Measurements from ENCODE around the gene CLK3.
"Not testable (repeated sequence)": the region's sequence is repeated elsewhere in the genome, so short reads cannot be mapped to it uniquely, and the experiment has no call there.

CLK3 gene

DNA sequence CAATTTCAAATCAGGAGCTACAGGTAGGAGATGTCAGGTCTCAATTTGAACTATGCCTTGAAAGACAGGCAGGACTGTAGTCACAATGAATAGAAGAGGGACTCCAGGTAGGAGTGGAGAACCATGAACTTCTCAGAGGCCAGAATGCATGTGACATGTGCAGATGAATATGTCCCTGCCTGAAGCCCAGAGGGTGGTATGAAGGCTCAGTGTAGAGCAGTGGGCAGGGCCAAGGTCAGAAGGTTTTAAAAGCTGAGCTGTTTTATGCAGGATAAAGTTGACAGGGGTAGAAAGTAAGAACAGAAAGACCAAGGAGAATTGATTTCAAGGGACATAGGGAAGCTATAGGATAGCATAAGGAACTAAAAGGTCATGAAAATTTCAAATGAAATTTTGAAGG lies 30.8 kb downstream of the CLK3 start:
- no peak for DNase-seq

DNA sequence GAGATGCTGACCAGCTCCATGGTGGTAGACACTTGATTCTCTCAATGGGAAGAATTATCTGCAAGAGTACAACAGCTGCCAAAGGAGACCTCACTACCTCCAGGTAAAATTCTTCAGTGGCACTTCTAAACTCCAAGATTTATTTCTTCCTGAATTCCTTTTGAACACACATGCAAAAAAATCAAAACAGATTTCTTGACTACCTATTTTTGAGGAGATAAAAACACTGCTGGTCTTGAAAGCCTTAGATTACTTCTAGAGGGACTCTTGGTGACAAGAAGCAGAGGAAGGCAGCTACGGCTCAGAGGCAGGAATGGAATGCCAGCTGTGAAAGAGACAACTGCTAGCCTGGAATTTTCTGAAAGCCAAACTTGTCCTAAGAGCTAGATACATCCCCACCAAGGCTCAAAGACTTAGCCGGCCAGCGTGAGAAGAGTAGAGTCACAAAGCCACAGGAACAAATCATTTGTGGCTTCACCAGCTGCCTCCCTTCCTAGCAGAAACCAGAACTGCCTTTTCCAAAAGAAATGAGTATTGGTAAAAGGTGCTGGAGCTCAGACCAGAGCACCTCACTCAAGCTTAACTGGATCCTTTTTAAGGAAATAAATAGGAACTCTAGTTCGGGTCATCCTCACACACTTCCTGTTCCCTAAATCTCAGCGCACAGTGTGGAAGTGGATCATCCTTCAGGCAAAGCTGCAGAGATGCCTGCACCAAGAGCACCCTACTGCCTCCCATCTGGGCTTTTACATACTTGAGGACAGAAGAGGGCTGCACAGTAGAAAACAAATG lies 32.6 kb downstream of the CLK3 start:
- no peak for DNase-seq

DNA sequence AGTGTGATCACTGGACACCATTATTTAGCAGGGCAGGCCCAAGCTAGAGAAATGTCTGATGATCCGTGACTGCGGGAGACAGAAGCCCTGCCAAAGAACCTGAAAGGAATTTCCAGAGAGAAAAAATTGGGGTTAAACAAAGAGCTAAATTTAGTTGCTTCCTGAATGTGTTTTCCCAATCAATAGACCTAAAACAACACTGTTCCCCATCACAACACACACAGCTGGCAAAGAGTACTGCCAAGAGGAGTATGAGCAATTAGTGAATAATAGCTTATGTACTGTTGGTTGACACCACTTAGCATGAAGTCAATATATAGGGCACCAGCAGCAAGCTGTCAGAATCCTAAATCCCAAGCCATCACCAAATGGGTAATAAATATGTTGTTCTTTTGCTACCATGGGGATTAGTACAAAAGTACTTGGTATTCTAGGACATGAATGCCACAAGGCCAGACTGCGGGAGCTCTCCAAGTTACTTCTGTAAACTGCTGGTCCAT lies 35.7 kb downstream of the CLK3 start:
- no peak for DNase-seq

DNA sequence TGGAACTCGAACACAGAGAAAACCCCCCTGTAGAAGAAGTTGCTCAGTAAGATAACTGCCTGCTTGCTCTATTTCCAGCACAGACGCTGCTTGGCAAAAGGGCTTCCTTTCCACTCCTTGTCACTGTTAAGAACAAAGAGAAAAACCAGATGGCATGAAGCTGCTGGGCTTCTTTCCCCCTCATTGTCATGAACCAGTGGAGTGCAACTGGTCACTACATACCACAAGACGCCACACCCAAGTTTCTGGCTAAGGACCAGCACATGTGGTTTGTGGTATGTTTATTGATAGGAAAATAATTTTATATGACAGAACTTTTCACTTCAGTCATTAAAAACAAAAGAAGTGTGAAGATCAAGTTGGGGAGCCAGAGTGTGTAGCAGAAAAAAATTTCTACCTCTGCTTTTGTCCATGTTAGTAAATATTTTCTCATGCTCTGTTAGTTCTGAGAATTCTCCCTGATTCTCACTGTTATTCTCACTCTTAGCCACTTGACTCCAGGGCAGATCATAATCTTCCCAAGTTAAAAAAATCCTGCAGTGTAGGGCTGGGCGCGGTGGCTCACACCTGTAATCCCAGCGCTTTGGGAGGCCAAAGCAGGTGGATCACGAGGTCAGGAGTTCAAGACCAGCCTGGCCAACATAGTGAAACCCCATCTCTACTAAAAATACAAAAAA lies 37.9 kb downstream of the CLK3 start:
- no peak for DNase-seq

DNA sequence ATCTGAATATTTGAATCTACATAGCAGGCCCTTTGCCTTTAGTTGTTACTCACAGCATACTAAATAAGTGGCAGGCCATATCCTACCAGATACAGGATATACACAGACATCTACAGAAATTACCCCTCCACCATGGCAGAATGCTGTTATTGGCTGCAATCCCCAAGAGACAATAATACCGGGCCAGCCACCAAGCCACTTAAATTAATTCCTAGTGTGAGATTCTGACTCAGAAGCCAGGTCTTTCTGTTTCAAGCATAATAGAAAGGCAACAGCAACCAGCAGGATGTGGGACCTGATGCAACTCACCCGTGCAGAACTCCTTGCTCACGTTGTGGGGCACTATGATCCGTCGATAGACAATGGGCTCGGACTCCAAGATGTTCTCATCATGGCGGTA lies 39.8 kb downstream of the CLK3 start:
- DNase-seq, result no peak

DNA sequence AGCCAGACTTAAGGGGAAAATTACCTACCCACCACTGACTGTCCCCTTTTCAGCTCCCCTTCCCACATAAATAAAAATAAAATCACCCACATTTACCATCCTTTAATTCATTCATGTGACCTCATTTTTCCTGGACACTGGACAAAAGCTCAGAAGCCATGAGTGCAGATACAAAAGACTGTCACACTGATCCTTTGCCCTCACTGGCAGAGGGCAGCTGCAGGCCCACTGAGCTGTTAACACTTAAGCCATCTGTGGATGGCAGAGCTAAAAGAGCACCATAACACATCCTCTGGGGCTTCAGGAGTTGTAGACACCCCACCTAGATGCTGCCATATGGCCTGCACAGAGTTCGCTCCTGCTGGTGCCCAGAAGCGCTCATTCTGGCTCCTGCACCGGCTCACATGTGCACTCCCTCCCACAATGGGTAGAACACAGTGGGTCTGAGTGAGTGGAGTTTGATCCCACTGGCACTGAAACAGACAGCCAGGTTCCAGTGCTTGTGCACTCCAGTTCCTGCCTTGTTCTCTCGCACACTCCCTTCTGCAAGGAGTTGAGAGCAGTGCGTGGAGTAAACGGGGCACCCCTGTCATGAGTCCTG lies 41.4 kb downstream of the CLK3 start:
- DNase-seq, result no peak

DNA sequence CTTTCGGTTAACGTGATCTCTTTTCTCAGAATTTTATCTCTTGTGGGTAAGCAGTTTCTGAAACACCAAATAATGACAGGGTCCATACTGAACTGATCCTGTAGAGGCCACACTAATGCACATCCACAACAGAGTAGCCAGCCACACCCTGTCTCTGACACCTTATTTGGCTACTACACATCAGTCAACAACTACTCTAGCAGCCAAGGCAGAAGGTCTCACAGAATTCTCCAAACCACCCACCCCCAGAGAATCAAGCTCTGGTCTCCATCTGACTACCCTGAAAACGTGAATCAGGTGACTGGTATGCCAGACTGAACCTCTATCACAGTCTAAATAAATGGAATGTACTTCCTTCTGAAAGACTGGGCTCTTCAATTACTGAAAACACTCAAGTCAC lies 42.2 kb downstream of the CLK3 start:
- no peak for DNase-seq

DNA sequence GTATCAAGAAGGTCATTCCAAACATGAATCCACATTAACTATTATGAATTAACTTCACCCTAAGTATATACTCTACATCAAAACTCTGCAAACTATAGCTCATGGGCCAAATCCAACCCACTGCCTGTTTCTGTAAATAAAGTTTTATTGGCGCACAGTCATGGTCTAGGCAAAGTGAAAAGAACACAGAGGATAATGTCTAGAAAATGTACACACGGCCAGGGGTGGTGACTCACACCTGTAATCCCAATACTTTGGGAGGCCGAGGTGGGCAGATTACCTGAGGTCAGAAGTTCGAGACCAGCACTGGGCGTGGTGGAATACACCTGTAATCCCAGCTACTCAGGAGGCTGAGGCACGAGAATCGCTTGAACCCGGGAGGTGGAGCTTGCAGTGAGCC lies 45.6 kb downstream of the CLK3 start:
- DNase-seq, result not testable (repeated sequence)

DNA sequence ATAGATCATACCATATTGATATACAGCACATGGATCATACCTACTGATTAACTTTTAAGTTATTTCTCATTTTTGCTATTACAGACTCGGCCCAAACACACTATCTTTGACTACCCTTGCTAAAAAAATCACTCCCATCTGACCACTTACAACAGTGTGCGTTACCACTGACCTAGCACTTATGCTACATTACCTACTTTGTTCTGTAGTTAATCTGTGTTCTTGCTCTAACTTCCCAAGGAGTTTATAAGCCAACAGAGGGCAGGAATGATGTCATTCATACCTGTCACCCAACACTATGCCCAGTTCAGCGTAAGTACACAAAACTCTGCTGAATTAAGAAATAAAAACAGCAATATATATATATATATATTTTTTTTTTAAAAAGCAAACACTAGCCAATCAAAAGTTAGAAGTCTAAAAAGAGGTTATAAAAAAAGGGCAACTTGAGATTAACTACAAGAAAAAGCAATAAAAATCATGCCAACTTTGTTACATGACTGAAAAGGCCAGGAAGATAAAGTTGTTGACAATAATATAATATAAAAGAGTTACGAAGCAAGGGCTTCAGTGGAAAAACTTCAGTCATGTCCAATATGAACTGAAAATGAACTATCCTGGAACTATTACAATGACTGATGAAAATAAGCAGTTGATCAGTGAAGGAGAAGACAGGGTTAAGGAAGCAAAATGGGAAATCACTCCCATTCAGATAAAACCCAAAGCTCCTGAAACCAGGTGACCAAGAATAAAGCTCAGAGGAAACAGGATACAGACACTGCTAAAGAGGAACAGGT lies 46.6 kb downstream of the CLK3 start:
- DNase-seq, result no peak

DNA sequence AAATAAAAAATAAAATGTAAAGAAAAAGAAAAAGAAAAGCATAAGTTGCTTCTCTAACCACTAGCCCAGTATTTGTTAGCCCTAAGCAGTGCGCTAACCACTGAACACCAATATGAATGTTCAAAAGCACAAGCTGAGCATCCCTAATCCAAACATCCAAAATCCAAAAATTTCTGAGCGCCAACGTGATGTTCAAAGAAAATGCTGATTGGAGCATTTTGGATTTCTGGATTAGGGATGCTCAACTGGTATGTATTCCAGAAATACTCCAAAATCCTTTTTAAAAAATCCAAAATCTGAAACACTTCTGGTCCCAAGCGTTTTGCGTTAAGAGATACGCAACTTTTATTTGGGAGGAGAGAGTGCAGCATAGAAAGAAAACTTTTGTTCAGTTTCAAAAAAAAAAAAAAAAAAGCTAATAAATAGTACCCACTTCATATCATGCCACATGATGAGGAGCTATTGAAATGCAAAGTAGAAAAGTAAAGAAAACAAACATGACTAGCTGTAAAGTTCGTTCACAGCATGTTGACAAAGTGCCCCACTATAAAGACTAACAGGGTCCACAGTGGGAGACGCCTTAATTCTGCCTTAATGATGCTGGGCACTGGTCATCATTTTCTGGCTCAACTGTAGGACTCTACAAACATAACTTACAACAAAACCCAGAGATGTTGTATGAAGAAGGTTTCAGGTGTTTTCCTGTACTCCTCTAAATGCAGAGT lies 47.8 kb downstream of the CLK3 start:
- no peak for DNase-seq

DNA sequence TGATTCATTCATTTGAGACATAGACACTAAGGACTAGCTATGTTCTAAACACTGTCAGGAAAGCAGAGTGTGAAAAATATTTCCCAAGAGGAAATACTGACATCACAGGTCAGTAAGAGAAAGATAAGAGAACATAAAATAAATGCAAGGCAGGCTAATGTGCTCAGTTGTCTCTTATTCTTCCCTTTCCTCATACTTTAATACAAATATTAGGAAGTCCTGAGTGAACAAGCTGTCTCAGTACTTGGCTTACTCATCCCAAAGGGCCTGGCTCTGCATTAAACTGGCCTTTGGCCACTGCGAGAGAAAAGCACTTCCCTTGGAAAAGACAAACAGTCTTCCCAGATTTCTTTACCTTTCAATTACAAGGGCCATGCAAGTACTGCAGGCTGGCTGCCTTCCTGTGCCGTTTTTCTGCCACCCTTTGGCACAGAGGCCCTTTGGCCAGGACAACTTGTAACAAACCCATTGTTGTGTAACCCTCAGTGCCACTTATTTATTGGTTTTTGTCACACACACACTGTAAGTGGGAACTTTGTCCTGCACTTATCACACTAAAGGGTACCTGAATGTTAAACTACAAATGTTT lies 48.5 kb downstream of the CLK3 start:
- no peak for DNase-seq

DNA sequence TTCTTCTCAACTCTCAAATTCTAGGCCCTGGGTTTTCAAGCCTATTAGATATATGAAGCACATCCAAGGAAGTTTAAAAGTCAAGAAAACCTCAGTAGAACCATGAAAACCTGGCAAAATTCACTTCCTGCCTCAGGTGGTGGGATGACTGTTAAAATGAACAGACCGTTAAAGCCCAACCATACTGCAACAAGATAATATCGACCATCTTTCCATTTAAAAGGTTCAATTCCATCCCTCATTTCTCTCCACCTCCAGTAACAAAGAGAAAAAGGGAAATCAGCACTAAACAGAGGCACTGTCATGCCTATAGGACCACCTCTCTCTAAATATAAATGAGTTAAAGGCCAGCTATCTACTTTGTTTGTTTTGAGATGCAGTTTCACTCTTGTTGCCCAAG lies 49.0 kb downstream of the CLK3 start:
- no peak for DNase-seq

DNA sequence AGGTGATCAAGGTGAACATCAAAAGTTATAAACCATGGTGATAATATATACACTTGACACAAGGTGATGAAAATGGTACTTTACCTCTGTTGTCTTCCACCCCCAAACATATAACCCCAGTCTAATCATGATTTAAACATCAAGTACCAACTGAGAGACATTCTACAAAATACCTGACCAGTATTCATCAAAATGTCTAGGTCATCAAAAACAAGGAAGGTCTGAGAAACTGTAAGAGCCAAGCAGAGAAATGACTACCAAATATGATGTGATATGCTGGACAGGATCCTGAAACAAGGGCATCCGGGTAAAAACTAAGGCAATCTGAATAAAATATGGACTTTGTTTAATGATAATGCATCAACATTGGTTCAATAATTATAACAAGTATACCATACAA lies 52.3 kb downstream of the CLK3 start:
- no peak for DNase-seq

DNA sequence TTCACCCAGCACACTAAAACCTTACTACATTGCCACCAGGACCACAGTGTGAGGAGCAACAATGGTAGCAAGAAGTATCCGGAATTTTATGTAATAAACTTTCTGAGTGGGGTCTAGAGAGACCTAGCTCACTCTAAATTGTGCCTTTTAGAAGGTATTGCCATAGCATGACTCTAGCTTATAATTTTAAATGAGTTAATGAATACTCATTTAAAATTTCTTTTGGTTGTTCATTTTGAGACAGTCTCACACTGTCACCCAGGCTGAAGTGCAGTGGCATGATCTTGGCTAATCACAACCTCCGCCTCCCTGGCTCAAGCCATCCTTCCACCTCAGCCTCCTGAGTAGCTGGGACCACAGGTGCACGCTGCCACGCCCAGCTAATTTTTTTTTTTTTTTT lies 54.0 kb downstream of the CLK3 start:
- DNase-seq, result no peak

DNA sequence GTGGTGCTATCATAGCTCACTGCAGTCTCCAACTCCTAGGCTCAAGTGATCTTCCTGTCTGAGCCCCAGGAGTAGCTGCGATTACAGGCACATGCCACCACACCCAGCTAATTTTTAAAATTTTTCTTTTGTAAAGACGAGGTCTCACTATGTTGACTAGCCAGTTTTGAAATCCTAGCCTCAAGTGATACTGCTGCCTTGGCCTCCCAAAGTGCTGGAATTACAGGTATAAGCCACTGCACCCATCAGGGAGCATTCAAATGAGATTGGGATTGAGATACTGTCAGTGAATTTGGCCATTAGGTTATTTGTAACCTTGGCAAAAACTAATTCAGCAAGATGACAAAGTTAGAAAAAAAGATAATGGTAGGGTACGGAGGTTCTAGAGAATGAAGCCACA lies 58.5 kb downstream of the CLK3 start:
- DNase-seq, result no peak

DNA sequence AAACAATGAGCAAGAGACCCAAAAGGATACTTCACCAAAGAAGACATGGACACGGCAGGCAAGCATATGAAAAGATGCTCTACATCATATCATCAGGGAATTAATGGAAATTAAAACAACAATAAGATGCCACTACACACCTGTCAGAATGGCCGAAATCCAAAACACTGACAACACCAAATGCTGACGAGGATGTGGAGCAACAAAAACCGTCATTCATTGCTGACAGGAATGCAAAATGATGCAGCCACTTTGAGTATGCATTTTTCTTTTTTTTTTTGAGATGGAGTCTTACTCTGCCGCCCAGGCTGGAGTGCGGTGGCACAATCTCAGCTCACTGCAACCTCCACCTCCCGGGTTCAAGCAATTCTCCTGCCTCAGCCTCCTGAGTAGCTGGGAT lies 61.2 kb downstream of the CLK3 start:
- no peak for DNase-seq
